ENCODE results near the gene KATNA1.

GRCh38 chr6:149563203-149563927 lies 85.1 kb downstream of the KATNA1 start:
- TF ChIP-seq, protein P1, sequence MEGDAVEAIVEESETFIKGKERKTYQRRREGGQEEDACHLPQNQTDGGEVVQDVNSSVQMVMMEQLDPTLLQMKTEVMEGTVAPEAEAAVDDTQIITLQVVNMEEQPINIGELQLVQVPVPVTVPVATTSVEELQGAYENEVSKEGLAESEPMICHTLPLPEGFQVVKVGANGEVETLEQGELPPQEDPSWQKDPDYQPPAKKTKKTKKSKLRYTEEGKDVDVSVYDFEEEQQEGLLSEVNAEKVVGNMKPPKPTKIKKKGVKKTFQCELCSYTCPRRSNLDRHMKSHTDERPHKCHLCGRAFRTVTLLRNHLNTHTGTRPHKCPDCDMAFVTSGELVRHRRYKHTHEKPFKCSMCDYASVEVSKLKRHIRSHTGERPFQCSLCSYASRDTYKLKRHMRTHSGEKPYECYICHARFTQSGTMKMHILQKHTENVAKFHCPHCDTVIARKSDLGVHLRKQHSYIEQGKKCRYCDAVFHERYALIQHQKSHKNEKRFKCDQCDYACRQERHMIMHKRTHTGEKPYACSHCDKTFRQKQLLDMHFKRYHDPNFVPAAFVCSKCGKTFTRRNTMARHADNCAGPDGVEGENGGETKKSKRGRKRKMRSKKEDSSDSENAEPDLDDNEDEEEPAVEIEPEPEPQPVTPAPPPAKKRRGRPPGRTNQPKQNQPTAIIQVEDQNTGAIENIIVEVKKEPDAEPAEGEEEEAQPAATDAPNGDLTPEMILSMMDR (conservative IDR thresholded peaks at IDR 0.05; ENCODE audit: low read depth, low read length): no peak
- no peak for TF ChIP-seq EZH2 (IDR thresholded peaks at IDR 0.05; ENCODE audit: borderline replicate concordance, low read depth, low read length, poor library complexity, severe bottlenecking)
